ENCODE results near the gene ENTPD7. TPM values are rescaled to one million over a fixed set of nuclear protein-coding genes. Genes with fewer than 3 reads are reported as not detected.

The ENTPD7 gene
- total and polyA plus RNA-seq, 2 donors (not counting 1 experiment from before 2014, with no cell fraction given), result 0.75 to 6.2 TPM

DNA sequence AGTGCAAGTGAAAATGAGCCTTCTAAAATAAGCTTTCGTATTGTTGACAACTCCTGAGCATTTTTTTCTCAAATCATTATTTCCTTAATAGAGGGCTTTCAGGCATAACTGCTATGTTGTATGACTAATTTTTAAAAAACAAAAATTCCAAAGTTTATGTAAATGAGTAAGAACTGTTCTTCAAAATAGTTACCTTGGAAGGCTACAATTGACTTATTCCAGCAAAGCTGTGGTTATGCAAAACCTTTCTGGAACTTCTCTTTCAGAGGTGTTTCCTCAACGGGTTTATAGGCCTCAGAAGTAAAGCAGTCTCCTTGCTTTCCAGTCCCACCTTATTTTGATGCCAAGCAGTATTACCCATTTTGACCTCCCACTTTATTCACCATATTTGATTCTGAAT lies 41.6 kb upstream of the ENTPD7 start:
- Histone ChIP-seq H3K27me3 (replicated peaks in 1 of 4; ENCODE audit: control extremely low read depth in 1 of 4, control insufficient read depth in 3 of 4, insufficient read depth in 4 of 4, low read length in 3 of 4) (no peaks in the 10 kb centered on the region), H3K4me1 (ENCODE audit: control insufficient read depth in 2 of 2, insufficient read depth in 2 of 2, low read length in 2 of 2) (peaks cover 30 to 35% of the 10 kb centered on the region in 2 donors), H4K20me1 (ENCODE audit: control insufficient read depth, insufficient read depth, low read length, poor library complexity, severe bottlenecking) (peaks cover 21% of the 10 kb centered on the region), H2AFZ (ENCODE audit: insufficient read depth, low read depth, low read length, poor library complexity, severe bottlenecking) (no peak overlapping the region), H3K36me3 (replicated peaks in 1 of 2; ENCODE audit: control extremely low read depth in 1 of 2, control insufficient read depth in 1 of 2, extremely low read depth in 1 of 2, insufficient read depth in 2 of 2, low read length in 1 of 2) (peaks cover 0 to 13% of the 10 kb centered on the region in 2 experiments), H3K4me2 (replicated peaks; ENCODE audit: low read depth, low read length, poor library complexity, severe bottlenecking) (peak overlapping the region; percentile 94), H3K27ac (ENCODE audit: low read length in 2 of 2) (peak overlapping the region in 1 of 2 donors; percentile 96), H3K4me3 (ENCODE audit: control extremely low read depth in 1 of 5, extremely low read depth in 1 of 5, insufficient read depth in 1 of 5, low read depth in 2 of 5, low read length in 4 of 5) (no peak overlapping the region), H3K79me2 (ENCODE audit: control insufficient read depth, insufficient read depth, low read length) (peaks cover 63% of the 10 kb centered on the region), H3K9ac (ENCODE audit: low read length) (no peak overlapping the region), H3K9me3 (ENCODE audit: control extremely low read depth in 1 of 3, control insufficient read depth in 2 of 3, insufficient read depth in 1 of 3, low read length in 2 of 3) (no peaks in the 10 kb centered on the region)
- ChIA-PET POLR2A (no interaction called here), CTCF (interaction anchor here (0.6 to 15.3 kb wide), 5 partner anchors 19 to 181 kb away, joined by 3 to 353 read pairs (median 5); no protein-coding TSS in a partner anchor)
- intact Hi-C loops (cut with micrococcal nuclease), result loop anchor here (5.0 to 10.0 kb wide), 2 partner anchors 390 to 567 kb away; partner anchors contain the start of genes DNMBP and ERLIN1
- ATAC-seq (ENCODE audit: low read depth), result no peak
- H3K27me3 Mint-ChIP-seq, result no peaks in the 10 kb centered on the region
- TF ChIP-seq, protein P1, sequence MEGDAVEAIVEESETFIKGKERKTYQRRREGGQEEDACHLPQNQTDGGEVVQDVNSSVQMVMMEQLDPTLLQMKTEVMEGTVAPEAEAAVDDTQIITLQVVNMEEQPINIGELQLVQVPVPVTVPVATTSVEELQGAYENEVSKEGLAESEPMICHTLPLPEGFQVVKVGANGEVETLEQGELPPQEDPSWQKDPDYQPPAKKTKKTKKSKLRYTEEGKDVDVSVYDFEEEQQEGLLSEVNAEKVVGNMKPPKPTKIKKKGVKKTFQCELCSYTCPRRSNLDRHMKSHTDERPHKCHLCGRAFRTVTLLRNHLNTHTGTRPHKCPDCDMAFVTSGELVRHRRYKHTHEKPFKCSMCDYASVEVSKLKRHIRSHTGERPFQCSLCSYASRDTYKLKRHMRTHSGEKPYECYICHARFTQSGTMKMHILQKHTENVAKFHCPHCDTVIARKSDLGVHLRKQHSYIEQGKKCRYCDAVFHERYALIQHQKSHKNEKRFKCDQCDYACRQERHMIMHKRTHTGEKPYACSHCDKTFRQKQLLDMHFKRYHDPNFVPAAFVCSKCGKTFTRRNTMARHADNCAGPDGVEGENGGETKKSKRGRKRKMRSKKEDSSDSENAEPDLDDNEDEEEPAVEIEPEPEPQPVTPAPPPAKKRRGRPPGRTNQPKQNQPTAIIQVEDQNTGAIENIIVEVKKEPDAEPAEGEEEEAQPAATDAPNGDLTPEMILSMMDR (IDR thresholded peaks at IDR 0.05), result no peak
- no peak for TF ChIP-seq EZH2 (IDR thresholded peaks at IDR 0.05; ENCODE audit: borderline replicate concordance, insufficient read depth, low read depth, low read length, poor library complexity, severe bottlenecking)
- peaks cover 52% of the 10 kb centered on the region for H3K4me1 Mint-ChIP-seq
- DNase-seq, result no peak
- WGBS (ENCODE audit: insufficient coverage), result 0% methylated on average over 1 of the region's 2 CpGs
- H3K4me3 Mint-ChIP-seq, result peak overlapping the region; percentile 26
- H3K9me3 Mint-ChIP-seq (ENCODE audit: insufficient read depth), result no peaks in the 10 kb centered on the region
- H3K27ac Mint-ChIP-seq, result peak overlapping the region; percentile 38

- CTCF ChIA-PET, result interaction anchor here (0.6 to 15.3 kb wide), 4 partner anchors 8 to 183 kb away, joined by 3 to 353 read pairs (median 4); no protein-coding TSS in a partner anchor
- Histone ChIP-seq H3K27me3 (replicated peaks in 1 of 4; ENCODE audit: control extremely low read depth in 1 of 4, control insufficient read depth in 3 of 4, insufficient read depth in 4 of 4, low read length in 3 of 4) (no peaks in the 10 kb centered on the region), H3K4me2 (replicated peaks; ENCODE audit: low read depth, low read length, poor library complexity, severe bottlenecking) (peak overlapping the region; percentile 94), H3K4me1 (ENCODE audit: control insufficient read depth in 2 of 2, insufficient read depth in 2 of 2, low read length in 2 of 2) (peaks cover 30 to 35% of the 10 kb centered on the region in 2 donors), H4K20me1 (ENCODE audit: control insufficient read depth, insufficient read depth, low read length, poor library complexity, severe bottlenecking) (peaks cover 10% of the 10 kb centered on the region), H3K9me3 (ENCODE audit: control extremely low read depth in 1 of 3, control insufficient read depth in 2 of 3, insufficient read depth in 1 of 3, low read length in 2 of 3) (no peaks in the 10 kb centered on the region), H3K79me2 (ENCODE audit: control insufficient read depth, insufficient read depth, low read length) (peaks cover 47% of the 10 kb centered on the region), H3K27ac (ENCODE audit: low read length in 2 of 2) (peak overlapping the region; percentile 86 to 96), H3K4me3 (ENCODE audit: control extremely low read depth in 1 of 5, extremely low read depth in 1 of 5, insufficient read depth in 1 of 5, low read depth in 2 of 5, low read length in 4 of 5) (peak overlapping the region; percentile 59 to 96 (median 82)), H2AFZ (ENCODE audit: insufficient read depth, low read depth, low read length, poor library complexity, severe bottlenecking) (peak overlapping the region; percentile 44), H3K36me3 (replicated peaks in 1 of 2; ENCODE audit: control extremely low read depth in 1 of 2, control insufficient read depth in 1 of 2, extremely low read depth in 1 of 2, insufficient read depth in 2 of 2, low read length in 1 of 2) (peaks cover 0 to 4% of the 10 kb centered on the region in 2 experiments), H3K9ac (ENCODE audit: low read length) (peak overlapping the region; percentile 75)
- Mint-ChIP-seq H3K4me1 (peaks cover 52% of the 10 kb centered on the region), H3K27me3 (no peaks in the 10 kb centered on the region), H3K9me3 (ENCODE audit: insufficient read depth) (no peaks in the 10 kb centered on the region), H3K4me3 (peak overlapping the region; percentile 82), H3K27ac (peak overlapping the region; percentile 80)
- TF ChIP-seq, protein P1 (IDR thresholded peaks at IDR 0.05), result no peak
- no peak for TF ChIP-seq EZH2 (IDR thresholded peaks at IDR 0.05; ENCODE audit: borderline replicate concordance, insufficient read depth, low read depth, low read length, poor library complexity, severe bottlenecking)
- peak; percentile 81 for DNase-seq
- POLR2A ChIA-PET, result interaction anchor here (0.6 to 2.3 kb wide), 5 partner anchors 40 to 1145 kb away, joined by 4 to 12 read pairs (median 5); partner anchors contain the start of genes COX15, CUTC, ENTPD7 and GOT1
- intact Hi-C loops (cut with micrococcal nuclease), result loop anchor here (5.0 to 10.0 kb wide), 2 partner anchors 388 to 566 kb away; partner anchors contain the start of genes DNMBP and ERLIN1
- 0% methylated on average over 9 of the region's 9 CpGs for WGBS (ENCODE audit: insufficient coverage)
- ATAC-seq (ENCODE audit: low read depth), result no peak
Measured at GRCh38 chr10:99619090-99619800, 40.1 kb upstream of the ENTPD7 start.

Data from B cell (primary cell).